Osteoblast (primary cell): ENCODE measurements around the gene MAP3K2. TPM values are rescaled to one million over a fixed set of nuclear protein-coding genes. Genes with fewer than 3 reads are reported as not detected.

Source experiments
- DNase-seq: peaks from one replicate; pipeline ENCODE4 v3.0.0; 2011; ENCODE audit warnings: low spot score, mixed read lengths; ENCODE audit not compliant: insufficient read length; ENCODE audit errors: missing footprints
- H2AFZ ChIP-seq: 2 replicates; pipeline ENCODE4 v1.6.0; 2011; ENCODE audit warnings: mild to moderate bottlenecking, low read length
- H3K27ac ChIP-seq: 2 replicates; pipeline ENCODE4 v1.5.1; 2011; ENCODE audit warnings: mild to moderate bottlenecking, low read depth, low read length, moderate library complexity
- H3K27me3 ChIP-seq: 2 replicates; pipeline ENCODE4 v1.6.0; 2012; ENCODE audit warnings: mild to moderate bottlenecking, control low read depth, inconsistent platforms, low read length, moderate library complexity; ENCODE audit not compliant: insufficient read depth
- H3K36me3 ChIP-seq: 2 replicates; pipeline ENCODE4 v1.5.1; 2011; ENCODE audit warnings: mild to moderate bottlenecking, low read length, control low read depth, moderate library complexity; ENCODE audit not compliant: insufficient read depth
- H3K4me1 ChIP-seq: 2 replicates; pipeline ENCODE4 v1.5.1; 2011; ENCODE audit warnings: mild to moderate bottlenecking, low read length, control low read depth, moderate library complexity; ENCODE audit not compliant: insufficient read depth
- H3K4me2 ChIP-seq: 2 replicates; pipeline ENCODE4 v1.6.0; 2011; ENCODE audit warnings: mild to moderate bottlenecking, low read length; ENCODE audit not compliant: insufficient read depth
- H3K4me3 ChIP-seq: fragments of 200-600 bp; sonication (generic); 3 replicates; pipeline ENCODE4 v1.5.1; 2012; ENCODE audit warnings: mild to moderate bottlenecking, low read length, inconsistent platforms; ENCODE audit not compliant: insufficient read depth
- H3K79me2 ChIP-seq: 2 replicates; pipeline ENCODE4 v1.6.0; 2012; ENCODE audit warnings: mild to moderate bottlenecking, low read length, control low read depth, inconsistent platforms; ENCODE audit not compliant: insufficient read depth
- H3K9me3 ChIP-seq: 2 replicates; pipeline ENCODE4 v1.5.1; 2011; ENCODE audit warnings: low read depth, low read length, control low read depth
- H4K20me1 ChIP-seq: 2 replicates; pipeline ENCODE4 v1.6.0; 2012; ENCODE audit warnings: mild to moderate bottlenecking, low read length, control low read depth; ENCODE audit not compliant: insufficient read depth
- total RNA-seq: library from RNA; depleted of rRNA; stranded (reverse); fragments of >200 nt; gene quantifications from 2 replicates; pipeline ENCODE4 v1.2.3, GENCODE V29; 2012
- TF ChIP-seq, protein P1 (sequence below): IDR thresholded peaks from 2 replicates; pipeline ENCODE4 v1.5.1; 2011; ENCODE audit warnings: mild to moderate bottlenecking, low read depth, low read length, moderate library complexity; ENCODE audit errors: extremely low read depth

MAP3K2 gene
- total RNA-seq, 1 donor = 64.1 TPM

DNA sequence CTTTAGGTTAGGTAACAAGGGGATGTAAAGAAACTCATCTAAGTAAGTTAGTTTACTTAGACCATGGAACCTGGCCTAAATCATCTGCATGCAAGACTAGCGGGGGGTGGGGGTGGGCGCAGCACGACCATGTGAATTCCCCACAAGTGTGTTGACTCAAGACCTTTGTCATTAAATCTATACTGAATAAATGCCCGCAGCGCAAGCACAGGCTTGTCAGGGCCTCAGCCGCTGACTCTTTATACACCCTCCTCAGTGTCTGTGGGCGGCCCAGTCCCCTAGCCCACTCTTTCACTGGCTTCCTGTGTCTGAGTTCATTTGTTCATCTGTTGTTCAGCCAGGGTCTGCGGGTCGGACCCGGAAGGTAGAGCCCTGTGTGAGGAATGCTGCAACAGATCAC, 17.8 kb downstream of the MAP3K2 start:
- no peak for DNase-seq
- no peaks in the 10 kb centered on the region for H3K9me3 ChIP-seq
- TF ChIP-seq, protein P1, sequence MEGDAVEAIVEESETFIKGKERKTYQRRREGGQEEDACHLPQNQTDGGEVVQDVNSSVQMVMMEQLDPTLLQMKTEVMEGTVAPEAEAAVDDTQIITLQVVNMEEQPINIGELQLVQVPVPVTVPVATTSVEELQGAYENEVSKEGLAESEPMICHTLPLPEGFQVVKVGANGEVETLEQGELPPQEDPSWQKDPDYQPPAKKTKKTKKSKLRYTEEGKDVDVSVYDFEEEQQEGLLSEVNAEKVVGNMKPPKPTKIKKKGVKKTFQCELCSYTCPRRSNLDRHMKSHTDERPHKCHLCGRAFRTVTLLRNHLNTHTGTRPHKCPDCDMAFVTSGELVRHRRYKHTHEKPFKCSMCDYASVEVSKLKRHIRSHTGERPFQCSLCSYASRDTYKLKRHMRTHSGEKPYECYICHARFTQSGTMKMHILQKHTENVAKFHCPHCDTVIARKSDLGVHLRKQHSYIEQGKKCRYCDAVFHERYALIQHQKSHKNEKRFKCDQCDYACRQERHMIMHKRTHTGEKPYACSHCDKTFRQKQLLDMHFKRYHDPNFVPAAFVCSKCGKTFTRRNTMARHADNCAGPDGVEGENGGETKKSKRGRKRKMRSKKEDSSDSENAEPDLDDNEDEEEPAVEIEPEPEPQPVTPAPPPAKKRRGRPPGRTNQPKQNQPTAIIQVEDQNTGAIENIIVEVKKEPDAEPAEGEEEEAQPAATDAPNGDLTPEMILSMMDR = no peak
- no peak overlapping the region for H2AFZ ChIP-seq
- H3K4me3 ChIP-seq = no peak overlapping the region
- peaks cover 95% of the 10 kb centered on the region for H3K79me2 ChIP-seq
- peaks cover 5% of the 10 kb centered on the region for H3K36me3 ChIP-seq
- peaks cover 7% of the 10 kb centered on the region for H3K4me1 ChIP-seq
- no peak overlapping the region for H3K4me2 ChIP-seq
- no peak overlapping the region for H3K27ac ChIP-seq
- peaks cover 75% of the 10 kb centered on the region for H4K20me1 ChIP-seq
- no peaks in the 10 kb centered on the region for H3K27me3 ChIP-seq

DNA sequence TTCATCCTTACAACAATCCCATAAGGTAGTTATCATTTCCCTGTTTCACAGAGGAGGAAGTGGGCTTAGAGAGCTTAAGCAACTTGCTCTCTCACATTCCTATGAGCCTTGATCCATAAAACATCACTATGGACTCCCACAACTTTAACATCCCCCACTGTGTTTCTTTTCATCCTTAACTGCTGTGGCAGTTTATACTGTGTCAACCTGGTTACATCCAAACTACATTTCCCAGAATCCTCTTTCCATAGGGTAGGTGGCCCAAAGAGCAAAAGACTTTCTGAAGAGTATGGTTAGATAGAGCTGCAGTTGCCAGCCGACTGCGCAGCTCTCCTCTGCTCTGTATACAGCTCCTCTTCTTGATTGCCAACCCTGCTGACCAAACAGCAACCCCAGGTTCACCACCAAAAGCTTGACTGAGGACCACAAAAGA, 22.5 kb downstream of the MAP3K2 start:
- Histone ChIP-seq H3K4me1 (peaks cover 19% of the 10 kb centered on the region), H3K4me3 (no peak overlapping the region), H3K36me3 (peaks cover 5% of the 10 kb centered on the region), H3K79me2 (peaks cover 89% of the 10 kb centered on the region), H3K27me3 (no peaks in the 10 kb centered on the region), H4K20me1 (peaks cover 74% of the 10 kb centered on the region), H3K27ac (no peak overlapping the region), H2AFZ (no peak overlapping the region), H3K9me3 (no peaks in the 10 kb centered on the region), H3K4me2 (no peak overlapping the region)
- TF ChIP-seq, protein P1 = no peak
- no peak for DNase-seq

DNA sequence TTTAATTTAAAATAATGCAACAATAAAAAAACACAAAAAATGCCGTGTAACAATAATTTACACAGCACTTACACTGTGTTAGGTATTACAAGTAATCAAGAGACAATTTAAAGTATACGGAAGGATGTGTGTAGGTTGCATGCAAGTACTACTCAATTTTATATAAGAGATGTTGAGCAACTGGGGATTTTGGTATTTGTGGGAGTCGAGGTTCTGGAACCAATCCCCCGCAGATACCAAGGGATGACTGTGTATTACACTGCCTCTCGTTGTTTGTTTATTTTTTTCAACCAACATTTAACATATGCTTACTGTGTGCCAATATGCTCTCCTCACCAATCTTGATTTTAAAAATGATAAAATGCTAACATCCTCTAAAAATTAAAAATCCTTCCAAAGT, 24.8 kb downstream of the MAP3K2 start:
- TF ChIP-seq, protein P1 = no peak
- Histone ChIP-seq H3K27me3 (no peaks in the 10 kb centered on the region), H3K27ac (no peak overlapping the region), H3K79me2 (peaks cover 94% of the 10 kb centered on the region), H3K4me1 (peaks cover 19% of the 10 kb centered on the region), H3K9me3 (no peaks in the 10 kb centered on the region), H2AFZ (no peak overlapping the region), H3K36me3 (no peaks in the 10 kb centered on the region), H4K20me1 (peaks cover 86% of the 10 kb centered on the region), H3K4me2 (peak overlapping the region; percentile 1), H3K4me3 (no peak overlapping the region)
- no peak for DNase-seq

DNA sequence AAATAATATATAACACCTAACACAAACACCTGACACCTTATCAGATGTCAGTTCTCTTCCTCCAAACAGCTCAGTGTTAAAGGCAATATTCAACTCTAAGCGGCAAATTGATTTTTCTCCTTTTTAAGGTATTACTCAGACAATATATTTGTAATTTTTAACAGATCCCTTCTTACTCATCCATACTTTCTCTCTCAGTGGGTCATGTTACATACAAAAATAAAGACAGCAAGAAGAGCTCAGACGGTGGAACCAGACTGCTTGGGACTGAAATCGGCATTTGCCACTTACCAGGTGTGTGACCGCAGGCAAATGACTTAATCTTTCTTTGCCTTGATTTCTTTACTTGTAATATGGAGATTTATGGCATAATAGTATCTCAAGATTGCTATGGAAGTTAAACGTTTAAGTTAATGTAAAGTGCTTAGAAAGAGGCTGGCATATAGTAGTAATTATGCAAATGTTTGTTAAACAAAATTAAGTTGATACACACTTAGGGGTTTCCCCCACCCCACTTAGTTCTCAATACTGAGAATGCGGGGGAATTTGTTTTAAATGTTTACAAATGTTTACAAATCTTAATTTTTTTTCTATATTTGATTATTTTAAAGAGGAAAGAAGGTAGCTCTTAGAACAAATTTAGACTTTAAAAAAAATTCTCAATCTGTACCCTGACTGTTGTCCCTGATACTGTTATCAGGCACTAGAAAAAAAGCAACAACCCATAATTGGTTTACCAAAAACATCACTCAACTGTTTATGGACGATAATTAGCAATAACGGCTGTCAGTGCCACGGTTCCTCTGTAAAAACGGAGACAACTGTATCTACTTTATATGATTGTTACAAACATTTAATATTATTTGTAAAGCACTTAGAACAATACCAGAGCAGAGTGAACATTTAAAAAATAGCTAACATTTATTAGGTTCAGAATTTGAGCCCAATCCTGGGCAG, 25.6 kb downstream of the MAP3K2 start:
- Histone ChIP-seq H3K36me3 (no peaks in the 10 kb centered on the region), H3K4me3 (no peak overlapping the region), H3K9me3 (no peaks in the 10 kb centered on the region), H4K20me1 (peaks cover 84% of the 10 kb centered on the region), H3K79me2 (peaks cover 94% of the 10 kb centered on the region), H2AFZ (no peak overlapping the region), H3K27me3 (no peaks in the 10 kb centered on the region), H3K27ac (no peak overlapping the region), H3K4me1 (peaks cover 19% of the 10 kb centered on the region), H3K4me2 (peak overlapping the region; percentile 57)
- TF ChIP-seq, protein P1 = no peak
- no peak for DNase-seq
